NB4 (cell line): ENCODE results near the gene MMP23B.

ENCODE experiments used
- MYC ChIP-seq: IDR thresholded peaks from 2 replicates; pipeline ENCODE4 v1.6.1; 2011; ENCODE audit warnings: low read depth, low read length
- POLR2A ChIP-seq: IDR thresholded peaks from 2 replicates; pipeline ENCODE4 v1.6.1; 2011; ENCODE audit warnings: mild to moderate bottlenecking; ENCODE audit not compliant: insufficient read length; ENCODE audit errors: extremely low read depth
- TF ChIP-seq, protein P1 (sequence below): IDR thresholded peaks from one replicate; pipeline ENCODE4 v1.5.1; 2012; ENCODE audit warnings: low read depth, low read length
- TF ChIP-seq, protein P2 (sequence below): IDR thresholded peaks from 2 replicates; pipeline ENCODE4 v1.6.1; 2011; ENCODE audit warnings: low read depth, low read length

DNA sequence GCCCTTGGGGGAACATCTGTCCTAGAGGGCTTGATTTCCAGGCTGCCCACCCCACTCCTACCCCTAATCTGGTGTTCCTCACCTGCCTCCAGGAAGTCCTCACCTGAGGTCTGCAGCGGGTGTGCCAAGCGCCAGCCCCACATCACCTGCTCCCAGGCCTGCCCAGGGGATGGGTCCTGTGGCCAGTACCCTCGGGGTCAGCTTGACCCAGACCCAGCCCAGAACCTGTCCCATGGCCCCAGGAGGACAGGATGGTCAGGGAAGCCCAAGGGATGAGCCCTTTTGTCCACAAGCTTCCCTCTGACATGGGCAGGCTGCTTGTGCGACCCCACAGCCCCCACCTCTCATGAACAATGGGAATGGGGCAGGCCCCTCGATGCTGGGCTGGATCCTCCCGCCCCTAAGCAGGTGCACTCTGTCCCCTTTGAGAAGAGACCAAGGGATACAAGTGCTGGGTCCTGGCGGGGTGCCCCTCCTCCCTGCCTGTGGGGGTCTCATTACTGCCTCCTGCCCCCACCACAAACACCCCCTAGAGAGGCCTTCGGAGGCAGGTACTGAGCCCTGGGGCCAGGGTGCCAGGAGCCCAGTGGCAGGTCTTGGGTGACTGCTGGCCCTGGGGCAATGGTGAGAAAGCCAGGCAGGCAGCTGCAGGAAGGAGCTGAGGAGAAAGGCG lies 13.4 kb upstream of the MMP23B start:
- TF ChIP-seq, protein P1, sequence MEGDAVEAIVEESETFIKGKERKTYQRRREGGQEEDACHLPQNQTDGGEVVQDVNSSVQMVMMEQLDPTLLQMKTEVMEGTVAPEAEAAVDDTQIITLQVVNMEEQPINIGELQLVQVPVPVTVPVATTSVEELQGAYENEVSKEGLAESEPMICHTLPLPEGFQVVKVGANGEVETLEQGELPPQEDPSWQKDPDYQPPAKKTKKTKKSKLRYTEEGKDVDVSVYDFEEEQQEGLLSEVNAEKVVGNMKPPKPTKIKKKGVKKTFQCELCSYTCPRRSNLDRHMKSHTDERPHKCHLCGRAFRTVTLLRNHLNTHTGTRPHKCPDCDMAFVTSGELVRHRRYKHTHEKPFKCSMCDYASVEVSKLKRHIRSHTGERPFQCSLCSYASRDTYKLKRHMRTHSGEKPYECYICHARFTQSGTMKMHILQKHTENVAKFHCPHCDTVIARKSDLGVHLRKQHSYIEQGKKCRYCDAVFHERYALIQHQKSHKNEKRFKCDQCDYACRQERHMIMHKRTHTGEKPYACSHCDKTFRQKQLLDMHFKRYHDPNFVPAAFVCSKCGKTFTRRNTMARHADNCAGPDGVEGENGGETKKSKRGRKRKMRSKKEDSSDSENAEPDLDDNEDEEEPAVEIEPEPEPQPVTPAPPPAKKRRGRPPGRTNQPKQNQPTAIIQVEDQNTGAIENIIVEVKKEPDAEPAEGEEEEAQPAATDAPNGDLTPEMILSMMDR = no peak
- TF ChIP-seq POLR2A = no peak
- no peak for TF ChIP-seq MYC
- TF ChIP-seq, protein P2, sequence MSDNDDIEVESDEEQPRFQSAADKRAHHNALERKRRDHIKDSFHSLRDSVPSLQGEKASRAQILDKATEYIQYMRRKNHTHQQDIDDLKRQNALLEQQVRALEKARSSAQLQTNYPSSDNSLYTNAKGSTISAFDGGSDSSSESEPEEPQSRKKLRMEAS = no peak
